ENCODE results near the gene TMEM18.

GRCh38 chr2:666441-666840 is 10.8 kb downstream of the TMEM18 start:
- TF ChIP-seq, protein P1, sequence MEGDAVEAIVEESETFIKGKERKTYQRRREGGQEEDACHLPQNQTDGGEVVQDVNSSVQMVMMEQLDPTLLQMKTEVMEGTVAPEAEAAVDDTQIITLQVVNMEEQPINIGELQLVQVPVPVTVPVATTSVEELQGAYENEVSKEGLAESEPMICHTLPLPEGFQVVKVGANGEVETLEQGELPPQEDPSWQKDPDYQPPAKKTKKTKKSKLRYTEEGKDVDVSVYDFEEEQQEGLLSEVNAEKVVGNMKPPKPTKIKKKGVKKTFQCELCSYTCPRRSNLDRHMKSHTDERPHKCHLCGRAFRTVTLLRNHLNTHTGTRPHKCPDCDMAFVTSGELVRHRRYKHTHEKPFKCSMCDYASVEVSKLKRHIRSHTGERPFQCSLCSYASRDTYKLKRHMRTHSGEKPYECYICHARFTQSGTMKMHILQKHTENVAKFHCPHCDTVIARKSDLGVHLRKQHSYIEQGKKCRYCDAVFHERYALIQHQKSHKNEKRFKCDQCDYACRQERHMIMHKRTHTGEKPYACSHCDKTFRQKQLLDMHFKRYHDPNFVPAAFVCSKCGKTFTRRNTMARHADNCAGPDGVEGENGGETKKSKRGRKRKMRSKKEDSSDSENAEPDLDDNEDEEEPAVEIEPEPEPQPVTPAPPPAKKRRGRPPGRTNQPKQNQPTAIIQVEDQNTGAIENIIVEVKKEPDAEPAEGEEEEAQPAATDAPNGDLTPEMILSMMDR (IDR thresholded peaks at IDR 0.05), result no peak
- TF ChIP-seq REST (IDR thresholded peaks at IDR 0.05; ENCODE audit: insufficient read depth in 1 of 2, low read depth in 2 of 2, low read length in 1 of 2) (no peak), POLR2AphosphoS5 (IDR thresholded peaks at IDR 0.05; ENCODE audit: low read depth, low read length) (no peak), TCF7L2 (IDR thresholded peaks at IDR 0.05; ENCODE audit: low read depth, low read length) (no peak)
